GM19455 (cell line): Measurements from ENCODE around the gene TSEN34.
"Not testable (repeated sequence)": the region's sequence is repeated elsewhere in the genome, so short reads cannot be mapped to it uniquely, and the experiment has no call there.

ENCODE experiments used
- ATAC-seq: cut with Tn5 transposase; IDR thresholded peaks from one replicate; pipeline ENCODE4 v1.9.1; 2021; ENCODE audit not compliant: unreplicated experiment

The TSEN34 gene

DNA sequence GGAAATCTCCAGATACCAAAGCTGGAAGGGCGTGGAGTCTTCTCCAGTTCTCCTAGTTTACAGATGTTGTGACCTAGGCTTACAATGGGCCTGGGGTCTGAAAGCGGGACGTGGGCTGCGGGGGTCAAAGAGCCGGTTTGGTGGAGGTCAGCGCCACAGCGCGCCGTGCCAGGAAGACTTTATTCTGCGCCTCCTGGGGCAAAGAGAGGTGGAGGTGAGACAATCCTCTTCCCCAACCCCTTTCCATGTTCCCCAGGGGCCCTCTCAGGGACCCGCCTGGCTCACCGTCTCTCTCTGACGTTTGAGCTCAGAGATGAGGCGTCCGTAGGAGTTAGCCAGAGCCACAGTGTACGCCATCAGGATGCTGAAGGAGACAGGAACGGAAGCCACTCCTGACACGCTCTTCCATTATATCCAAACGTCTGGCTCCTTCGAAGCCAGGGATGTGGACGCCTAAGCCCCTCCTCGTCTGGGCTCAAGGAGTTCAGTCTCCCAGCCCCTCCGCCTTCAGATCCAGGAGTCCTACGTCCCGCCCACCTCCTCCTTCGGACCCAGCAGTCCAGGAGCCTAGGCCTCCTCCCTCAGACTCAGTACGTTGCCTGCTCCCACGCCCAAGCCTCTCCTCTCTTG is 30.8 kb upstream of the TSEN34 start:
- peak; percentile 2 for ATAC-seq

DNA sequence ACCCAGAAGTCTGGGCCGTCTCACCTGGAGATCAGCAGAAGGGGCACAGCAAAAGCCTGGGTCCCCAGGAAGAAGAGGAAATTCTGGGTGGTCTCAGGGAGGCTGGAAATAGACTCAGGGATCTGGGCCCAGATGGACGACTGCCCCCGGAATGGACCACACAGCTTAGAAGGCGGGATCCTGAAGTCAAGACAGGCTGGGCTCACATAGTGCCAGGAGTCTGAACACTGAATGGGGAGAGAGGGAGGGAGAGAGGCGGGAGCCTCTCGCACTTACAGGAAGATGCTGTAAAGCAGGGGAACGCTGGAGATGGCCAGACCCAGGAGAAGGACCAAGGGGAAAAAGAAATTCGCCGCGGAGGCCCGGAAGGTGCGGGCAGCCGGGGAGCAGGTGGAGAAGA is 30.3 kb upstream of the TSEN34 start:
- ATAC-seq = no peak

DNA sequence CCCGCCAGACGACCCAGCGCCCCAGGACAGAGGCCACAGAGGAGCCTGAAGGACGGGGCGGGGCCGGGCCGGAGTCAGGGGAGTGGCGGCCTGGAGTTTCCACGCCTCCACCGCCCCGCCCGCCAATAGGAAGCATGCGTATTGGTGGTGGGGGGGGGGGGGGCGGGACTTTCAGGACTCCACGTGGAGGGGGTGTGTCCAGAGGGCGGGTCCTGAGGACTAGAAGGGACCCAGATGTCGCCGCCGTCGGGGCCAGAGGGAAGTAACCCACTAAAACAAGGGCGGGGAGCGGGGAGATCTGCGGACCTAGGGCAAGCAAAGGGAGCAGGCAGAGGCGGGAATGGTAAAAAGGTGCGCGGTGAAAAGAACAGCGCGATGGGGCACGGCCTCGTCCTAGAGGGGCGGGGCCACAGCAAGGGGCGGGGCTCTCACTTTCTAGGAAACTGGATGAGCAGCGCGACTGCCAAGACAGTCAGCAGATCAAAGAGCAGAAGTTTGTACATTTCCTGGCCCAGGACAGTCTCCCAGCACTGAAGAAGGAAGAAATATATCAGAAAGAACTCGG is 28.8 kb upstream of the TSEN34 start:
- ATAC-seq = no peak

DNA sequence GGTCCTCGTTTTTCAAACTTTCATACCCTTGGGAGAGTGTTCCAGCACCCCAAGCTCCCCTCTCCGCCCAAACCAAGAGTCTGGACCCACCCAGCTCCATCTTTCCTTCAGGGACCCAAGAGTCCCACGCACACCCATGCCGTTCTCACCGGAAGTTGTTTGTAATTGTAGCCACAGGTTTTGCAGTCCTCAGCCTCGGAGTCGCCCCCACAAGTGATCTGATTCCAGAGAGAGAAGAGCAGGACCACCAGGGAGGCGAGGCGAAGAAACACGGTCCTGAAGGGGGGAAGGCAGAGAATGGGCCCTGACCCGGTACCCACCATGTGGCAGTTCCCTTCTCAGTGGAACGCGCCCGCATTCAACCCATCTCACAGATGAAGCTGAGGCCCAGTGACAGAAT is 28.2 kb upstream of the TSEN34 start:
- ATAC-seq = no peak

DNA sequence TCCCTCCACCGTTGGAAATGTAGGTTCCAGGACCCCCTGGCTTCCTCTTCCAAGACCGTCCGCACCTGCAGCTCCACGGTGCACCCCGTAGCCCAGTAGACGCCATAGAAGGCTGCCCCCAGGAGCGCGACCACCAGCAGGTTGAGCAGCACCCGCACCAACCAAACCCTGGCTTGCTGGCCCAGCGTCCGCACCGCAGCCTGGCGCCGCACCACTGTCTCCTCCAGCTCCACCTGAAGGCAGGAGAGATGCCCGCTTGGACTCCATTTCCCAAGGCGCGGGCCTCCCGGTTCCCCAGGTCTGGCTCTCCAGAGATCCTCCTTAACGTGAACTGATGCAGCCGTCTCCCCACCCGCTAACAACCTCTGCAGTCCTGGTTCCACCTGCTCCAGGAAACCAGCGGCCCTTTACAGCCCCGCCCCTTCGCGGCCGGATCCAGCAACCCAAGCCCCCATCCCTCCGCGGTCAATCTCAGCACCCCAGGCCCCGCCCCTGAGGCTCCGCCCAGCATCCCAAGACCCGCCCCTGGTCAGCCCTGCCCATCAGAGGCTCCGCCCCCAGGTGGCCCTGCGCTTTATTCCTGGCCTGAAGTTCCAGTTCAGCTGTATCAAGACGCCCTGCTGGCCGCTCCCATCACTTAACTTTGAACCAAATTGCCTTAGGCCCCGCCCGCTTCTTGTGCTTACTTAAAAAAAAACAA is 26.6 kb upstream of the TSEN34 start:
- no peak for ATAC-seq

DNA sequence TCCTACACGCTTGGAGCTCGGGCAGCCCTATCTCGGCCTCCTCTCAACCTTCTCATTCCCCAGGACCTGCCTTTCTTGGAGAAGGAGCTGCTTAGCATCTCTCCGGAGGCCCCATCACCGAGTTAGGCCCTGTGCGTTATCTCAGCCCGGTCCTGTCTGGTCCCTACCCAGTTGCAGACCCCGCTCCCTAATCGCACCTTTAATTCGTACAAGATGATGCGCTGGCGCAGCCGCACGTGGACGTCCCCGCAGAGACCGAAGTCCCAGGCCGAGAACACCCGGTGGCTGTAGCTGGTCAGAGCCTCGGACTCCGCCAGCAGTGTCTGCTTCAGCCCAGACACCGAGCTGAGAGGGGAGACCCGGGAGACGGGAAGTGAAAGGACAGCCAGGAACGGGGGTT is 25.9 kb upstream of the TSEN34 start:
- ATAC-seq = no peak

DNA sequence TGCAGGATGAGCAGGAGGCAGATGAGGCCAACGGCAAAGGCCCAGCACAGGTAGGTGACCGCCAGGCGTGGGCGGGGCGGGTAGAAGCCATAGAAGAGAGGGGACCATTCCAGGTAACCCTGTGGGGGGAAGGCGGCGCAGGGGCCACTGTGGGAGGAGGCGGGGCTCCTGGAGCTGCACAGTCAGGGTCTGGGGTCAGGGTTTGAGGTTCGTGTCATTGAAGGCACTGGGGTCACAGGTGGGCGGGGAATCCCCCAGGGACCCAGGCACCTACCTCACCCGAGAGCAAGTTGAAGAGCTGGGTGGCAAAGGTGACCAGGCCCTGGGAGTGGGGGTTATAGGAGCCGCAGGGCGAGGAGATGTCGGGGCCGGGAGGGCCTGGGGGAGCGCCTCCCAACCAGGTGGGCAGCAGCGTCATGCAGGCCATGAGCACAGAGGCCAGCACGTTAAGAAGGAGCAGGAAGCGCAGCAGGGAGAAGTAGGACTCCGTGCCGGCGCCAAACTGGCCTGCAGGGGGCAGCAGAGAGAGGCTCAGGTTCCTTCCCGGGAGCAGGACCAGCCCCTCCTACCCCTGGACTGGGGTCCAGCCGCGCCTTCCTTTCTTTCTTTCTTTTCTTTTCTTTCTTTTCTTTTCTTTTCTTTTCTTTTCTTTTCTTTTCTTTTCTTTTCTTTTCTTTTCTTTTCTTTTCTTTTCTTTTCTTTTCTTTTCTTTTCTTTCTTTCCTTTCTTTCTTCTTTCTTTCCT is 22.8 kb upstream of the TSEN34 start:
- ATAC-seq = no peak

DNA sequence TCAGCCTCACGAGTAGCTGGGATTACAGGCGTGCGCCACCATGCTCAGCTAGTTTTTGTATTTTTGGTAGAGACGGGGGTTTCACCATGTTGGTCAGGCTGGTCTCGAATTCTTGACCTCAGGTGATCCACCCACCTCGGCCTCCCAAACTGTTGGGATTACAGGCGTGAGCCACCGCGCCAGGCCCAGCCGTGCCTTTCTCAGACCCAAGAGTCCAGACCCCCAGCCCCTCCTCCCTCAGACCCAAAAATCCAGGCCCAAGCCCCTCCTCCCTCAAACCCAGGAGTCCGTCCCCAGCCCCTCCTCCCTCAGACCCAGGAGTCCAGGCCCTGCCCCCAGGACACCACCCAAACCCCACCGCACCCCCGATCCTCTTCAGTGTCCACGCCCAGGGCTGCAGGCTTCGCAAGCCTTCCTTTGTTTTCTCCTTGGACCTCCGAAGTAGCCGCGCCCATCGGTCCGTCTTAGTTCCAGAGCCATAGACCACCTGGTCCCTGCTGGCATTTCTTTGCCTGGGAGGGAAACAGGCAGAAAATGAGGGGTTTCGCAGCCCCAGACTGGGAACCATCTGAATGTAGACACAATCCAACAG is 21.9 kb upstream of the TSEN34 start:
- ATAC-seq = no peak

DNA sequence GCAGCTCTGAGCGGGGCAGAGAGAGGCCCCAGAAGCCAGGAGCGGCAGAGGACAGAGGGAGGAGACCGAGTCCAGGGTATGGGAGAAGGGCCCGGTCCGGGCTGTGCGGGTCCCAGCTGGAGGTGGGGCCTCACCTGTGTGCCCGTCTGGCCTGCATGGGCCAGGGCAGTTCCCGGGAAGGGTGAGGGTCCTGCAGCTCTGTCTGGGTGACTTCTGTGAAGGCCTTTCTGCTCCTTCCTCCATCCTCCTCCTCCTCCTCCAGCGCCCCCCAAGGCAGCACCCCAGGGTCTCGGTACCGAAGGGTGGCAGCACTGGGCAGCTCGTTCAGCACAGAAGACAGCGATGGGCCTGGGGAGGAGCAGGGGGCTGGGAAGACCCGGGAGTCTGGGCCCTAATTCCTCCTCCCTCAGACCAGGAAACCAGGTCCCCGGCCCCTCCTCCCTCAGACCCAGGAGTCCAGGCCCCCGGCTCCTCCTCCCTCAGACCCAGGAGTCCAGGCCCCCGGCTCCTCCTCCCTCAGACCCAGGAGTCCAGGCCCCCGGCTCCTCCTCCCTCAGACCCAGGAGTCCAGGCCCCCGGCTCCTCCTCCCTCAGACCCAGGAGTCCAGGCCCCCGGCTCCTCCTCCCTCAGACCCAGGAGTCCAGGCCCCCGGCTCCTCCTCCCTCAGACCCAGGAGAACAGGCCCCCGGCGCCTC is 19.2 kb upstream of the TSEN34 start:
- not testable (repeated sequence) for ATAC-seq

DNA sequence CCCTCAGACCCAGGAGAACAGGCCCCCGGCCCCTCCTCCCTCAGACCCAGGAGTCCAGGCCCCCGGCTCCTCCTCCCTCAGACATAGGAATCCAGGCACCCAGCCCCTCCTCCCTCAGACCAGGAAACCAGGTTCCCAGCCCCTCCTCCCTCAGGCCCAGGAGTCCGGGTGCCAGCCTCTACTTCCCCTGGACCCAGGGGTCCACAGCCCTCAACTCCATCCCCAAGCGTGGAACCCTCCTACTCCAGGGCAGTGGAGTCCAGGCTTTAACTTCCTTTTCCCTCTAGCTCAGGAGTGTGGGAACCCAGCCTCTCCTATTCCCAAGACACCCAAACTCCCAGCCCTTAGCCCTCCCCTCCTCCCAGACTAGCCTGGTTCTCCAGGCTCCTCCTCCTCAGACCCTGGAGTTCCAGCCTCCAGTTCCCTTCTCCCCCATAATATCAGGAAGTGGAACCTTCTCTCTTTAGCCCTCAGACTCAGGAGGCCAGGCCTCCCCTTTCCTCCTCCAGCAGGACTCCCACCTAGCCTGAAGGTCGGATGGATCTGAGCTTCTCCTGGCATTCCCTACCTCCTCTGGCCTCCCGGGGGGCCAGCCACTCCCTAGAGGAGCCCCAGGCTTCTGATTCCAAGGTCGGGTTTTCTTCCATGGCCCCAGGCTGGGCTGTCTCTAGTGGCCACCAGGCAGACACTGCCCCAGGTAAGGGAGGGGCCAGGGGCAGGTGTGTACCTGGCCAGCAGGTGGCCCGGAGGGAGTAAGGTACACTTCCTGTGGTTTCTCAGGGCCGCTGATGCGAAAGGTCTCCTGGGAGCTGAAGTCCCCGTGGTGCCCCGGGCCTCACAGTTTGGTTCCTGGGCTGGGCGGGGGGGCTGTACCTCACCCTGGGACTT is 18.4 kb upstream of the TSEN34 start, which contains the start of gene TMC4:
TSS of gene TMC4 (minus strand) at position 690 of the 888 bp plus-strand sequence. CDS start at position 647, 43 bp downstream.
- no peak for ATAC-seq

DNA sequence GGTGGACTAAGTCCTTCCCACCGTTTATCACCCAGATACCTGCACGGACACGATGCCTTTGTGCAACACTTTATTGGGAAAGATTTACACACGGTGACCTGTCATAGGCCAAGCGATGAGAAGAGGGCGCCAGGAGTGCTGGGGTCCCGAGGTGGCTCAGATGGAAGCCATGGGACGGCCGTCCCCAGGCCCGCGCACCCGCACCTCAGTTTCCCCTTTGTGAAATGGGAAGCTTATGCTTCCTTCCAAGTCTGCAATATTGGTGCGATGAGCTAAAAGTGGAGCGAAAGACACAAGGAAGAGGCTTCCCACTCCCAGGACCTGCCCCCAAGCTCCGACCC is 17.8 kb upstream of the TSEN34 start:
- ATAC-seq = no peak

DNA sequence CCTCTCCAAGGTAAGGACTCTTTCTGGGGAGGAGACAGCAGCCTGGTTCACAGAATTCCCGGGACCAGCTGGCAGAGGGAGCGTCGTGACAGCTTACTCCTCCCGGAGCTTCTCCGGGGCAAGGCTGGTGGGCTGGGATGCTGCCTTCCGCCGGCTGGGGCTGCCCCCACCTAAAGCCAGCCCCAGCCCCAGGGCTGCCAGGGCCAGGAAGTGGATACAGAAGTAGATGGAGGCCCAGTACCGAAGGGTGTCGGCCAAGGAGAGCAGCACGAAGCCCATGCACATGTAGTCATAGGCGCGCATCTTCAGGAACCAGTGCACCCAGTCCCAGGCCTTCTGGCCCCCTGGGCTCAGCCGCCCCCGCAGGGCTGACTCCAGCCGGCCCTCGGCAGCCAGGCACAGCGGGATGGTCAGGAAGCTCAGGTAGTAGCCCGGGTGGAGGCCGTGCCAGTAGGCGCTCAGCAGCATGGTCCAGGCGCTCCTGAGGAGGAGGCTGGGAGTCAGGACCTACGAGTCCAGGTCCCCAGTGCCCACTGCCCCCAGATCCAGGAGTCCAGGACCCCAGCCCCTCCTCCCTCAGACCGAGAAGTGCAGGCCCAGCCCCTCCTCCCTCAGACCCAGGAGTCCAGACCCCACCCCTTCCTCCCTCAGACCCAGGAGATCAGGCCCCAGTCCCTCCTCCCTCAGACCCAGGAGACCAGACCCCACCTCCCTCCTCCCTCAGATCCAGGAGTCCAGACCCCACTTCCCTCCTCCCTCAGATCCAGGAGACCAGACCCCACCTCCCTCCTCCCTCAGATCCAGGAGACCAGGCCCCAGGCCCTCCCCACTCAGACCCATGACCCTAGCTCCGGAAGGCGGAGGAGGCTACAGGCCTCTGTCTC is 16.9 kb upstream of the TSEN34 start:
- no peak for ATAC-seq

DNA sequence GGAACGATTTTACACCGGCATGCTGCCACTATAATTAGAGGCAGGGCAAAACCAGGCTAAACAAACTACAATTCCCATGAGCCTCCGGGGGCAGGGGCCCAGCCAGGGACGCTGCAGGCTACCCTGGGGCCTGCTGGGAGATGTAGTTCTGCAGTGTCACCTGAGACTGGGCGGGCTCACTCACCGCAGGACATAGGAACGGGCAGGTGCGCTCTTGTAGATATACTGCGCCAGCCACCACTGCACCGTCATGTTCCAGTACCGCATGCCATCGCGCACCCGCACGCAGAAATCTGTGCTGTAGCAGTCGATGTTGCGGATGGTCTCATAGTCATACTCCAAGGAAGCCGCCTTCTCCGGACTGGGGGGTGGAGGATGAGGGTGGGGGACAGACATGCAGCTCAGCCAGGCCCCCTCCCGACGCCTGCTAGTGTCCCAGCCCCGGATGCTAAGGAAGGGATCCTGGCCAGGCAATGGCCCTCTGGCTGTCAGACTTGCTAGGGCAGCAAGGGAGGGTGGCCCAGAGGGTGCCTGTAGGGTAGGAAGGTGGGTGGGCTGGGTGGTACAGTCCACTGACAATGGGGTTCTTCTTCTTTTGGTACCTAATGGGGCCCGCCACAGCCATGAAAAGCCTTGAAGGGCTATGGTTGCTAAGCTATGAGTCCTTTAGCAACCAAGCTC is 12.4 kb upstream of the TSEN34 start:
- no peak for ATAC-seq

DNA sequence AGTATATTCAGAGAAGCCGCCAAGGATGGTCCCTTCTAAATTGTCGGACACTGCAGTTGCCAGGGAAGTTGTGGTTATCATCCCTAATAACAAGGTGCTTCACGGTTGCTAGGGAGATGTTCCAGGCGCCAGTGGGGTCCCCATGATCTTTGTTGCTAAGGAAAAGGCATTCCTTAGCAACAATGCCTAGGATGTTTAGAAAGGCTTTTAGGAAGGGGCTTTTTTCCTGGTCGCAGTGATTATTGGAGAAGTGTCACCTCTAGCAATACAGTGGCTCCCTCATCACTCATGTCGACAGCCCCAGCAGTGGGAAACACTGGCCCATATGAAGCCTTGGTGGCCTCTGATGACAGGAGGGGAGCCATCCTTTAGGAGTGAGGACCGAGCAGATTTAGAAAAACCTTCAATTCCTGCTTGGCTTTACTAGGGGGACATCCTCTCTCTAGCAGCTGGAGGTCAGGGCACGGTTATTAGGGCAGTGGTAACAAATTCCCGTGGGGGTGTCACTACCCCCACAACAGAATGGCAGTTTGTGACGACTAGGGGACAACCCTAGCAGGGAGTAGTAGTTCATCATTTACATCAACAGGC is 11.8 kb upstream of the TSEN34 start:
- no peak for ATAC-seq

DNA sequence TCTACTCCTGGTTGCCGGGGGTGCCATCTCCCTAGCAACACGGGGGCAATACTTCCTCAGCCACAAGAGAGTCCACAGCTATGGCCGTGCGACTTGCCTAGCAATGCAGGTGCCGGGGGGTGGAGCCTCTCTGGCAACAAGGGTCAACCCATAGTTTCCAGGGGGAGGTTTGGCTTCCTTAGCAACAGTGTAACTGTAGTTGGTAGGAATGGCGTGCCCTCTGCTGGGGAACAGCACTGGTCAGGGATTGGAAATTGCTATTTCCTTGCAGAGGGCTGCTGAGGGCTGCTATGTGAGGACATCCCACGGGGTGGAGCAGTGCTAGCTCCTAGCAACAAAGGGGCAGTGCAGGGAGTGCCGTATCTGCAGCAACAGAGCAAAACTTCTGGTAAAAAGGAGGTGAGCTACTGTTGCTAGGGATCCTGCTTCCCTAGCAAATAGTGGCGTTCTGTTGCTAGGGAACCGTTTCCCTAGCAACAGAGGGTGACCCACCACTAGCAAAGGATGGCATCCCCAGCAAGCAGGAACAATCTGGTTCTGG is 11.1 kb upstream of the TSEN34 start:
- ATAC-seq = no peak

DNA sequence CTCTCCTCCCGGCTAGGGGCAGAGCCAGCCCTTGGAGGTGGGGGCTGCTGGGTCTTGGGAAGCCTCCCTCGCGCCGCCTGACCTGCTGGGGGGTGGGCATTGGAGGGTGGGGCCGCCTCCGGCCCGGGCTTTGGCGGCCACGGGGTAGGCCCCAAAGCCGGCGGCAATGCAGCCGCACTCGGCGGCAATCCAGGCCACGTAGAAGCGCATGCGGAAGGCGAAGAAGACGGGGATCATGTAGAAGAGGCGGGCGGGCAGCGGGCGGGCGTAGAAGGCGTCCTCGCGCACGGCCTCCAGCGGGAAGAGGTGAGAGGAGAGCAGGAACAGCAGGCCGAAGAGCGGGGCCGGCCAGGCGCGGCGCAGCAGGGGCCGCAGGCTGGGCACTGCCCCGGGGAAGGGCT is 10.4 kb upstream of the TSEN34 start:
- no peak for ATAC-seq

DNA sequence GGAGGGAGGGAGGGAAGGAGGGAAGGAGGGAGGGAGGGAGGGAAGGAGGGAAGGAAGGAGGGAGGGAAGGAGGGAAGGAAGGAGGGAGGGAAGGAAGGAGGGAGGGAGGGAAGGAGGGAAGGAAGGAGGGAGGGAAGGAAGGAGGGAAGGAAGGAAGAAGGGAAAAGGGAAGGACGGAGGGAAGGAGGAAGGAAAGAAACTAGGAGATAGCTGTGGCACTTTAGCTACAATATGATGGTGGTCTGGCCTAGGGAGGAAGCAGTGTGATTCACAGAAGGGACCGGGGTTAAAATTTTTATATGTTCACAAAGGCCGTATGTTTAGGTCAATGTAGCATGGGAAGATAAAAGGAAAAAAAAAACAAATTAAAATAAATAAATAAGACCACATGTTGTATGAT is 9.2 kb upstream of the TSEN34 start:
- ATAC-seq = not testable (repeated sequence)

DNA sequence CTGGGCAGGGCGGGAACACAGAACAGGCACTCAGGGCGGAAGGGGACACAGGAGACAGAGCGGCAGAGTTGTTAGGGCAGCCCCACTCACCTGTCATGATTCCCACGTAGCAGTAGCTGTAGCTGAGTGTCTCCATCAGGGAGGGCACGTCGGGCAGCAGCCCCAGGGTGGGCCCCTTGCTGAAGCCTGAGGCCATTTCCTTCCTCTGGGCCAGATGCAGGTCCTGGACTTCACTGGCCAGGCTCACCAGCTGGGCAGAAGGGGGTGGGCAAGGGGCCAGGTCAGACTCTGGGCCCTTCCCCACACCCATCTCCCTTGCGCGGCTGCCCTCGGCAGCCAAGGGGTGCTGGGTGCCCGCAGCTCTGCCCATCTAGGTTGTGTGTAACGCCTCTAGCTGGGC is 7.7 kb upstream of the TSEN34 start:
- ATAC-seq = no peak
